ENCODE data around the gene HIBCH.
A peak's percentile ranks its signal among the peaks of the same experiment; 100 is the strongest.
"Not testable (repeated sequence)": the region's sequence is repeated elsewhere in the genome, so short reads cannot be mapped to it uniquely, and the experiment has no call there.

HIBCH gene

DNA sequence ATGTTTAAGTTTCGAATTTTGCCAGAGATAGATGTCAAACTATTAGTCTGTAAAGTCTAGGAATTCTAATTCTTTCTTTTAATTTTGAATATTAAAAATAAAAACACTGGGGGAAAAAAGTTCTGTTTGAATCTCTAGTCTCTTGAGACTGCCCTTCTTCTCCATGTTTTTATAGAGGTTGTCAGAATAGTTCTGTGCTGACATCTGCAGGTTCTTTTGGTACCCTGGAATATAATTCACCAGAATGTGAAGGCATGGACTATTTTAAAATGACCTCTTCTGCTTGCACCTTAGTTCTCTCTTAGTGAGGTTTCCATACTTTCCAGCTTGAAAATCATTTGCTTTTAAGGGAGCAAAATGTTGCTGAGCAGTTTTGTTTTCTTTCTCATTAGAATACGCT is 136.1 kb downstream of the HIBCH start:
- no peak for DNase-seq

DNA sequence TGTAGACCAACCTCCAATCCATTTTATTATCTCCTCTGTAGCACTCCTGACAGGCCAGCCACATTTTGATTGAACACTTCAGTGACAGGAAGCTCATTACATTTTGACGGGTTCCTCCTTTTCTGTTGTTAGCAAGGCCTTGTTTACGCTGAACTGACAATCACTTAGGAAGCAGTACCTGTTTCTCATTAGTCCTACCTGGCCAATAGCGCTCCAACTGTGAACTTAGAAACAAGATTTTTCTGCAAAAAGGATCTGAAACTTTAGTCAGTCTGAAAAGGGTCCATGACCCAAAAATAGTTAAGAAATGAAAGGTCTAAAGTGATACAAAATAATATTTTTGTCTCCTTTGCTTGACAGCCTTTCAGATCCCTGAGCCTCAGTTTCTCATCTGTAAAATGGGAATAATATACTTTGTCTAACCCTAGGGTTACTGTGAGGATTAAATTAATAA is 137.5 kb downstream of the HIBCH start:
- DNase-seq = no peak

DNA sequence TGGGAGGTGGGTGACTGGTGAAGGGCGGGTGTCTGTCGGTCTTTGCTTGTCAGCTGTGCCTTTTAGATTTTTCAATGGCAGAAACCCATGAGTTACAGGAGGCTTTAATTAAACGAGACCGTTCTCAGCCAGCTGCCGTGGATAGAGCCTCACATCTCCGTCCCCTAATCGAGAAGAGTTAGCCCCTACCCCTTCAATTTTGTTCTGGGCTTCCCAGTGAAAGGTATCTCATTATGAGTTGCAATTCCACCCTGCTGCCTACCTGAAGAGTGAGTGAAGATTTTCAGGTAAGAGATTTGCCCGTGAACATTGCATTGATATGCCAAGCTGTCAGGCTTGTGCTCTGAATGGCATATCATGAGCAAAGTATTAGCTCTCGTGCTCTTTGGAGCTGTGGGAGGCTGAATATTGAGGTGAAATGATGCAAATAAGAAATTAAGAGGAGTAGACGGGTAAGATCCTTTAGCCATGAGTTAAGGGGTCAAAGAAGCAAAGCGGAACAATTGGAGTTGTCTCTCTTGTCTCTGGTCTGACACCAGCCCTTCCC is 138.4 kb downstream of the HIBCH start:
- no peak for DNase-seq

DNA sequence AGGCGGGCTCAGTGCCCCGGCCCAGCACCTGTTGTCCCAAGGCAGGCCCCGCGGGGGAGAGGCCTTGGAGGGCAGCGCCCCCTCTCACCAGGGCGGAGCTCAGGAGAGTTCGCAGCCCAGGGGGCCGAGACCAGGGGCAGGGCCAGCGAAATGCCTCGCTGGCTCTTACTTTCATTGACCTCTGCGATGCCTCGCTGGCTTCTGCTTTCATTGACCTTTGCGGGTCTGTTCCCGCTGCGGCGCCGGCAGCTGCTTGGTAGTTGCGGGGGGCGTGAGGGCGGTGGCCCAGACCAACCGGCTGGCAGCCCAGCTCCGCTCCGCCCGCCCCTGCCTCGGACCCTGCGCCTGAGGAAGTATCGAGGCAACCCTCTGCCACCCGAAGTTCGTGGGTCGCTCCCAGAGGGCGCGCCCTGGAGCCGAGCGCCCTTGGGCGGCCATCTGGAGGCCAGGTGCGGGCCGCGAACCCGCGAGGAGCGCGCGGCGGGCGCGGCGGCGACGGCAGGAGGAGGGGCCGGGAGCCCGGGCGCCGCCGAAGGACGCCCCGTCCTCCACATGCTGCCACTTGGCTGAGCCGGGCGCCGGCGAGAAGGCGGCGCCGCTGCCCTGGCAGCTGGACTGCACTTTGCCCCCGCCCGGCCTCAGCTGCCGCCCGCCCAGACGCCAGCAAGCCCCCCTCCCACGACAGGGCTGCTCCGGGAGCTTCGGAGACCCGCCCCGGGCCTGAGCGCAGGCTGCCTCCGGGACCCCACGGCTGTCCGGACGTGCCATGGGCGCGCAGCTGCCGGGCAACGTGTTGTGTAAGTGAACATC is 139.1 kb downstream of the HIBCH start:
- peak in 1 of 2 experiments; percentile 0 for DNase-seq

DNA sequence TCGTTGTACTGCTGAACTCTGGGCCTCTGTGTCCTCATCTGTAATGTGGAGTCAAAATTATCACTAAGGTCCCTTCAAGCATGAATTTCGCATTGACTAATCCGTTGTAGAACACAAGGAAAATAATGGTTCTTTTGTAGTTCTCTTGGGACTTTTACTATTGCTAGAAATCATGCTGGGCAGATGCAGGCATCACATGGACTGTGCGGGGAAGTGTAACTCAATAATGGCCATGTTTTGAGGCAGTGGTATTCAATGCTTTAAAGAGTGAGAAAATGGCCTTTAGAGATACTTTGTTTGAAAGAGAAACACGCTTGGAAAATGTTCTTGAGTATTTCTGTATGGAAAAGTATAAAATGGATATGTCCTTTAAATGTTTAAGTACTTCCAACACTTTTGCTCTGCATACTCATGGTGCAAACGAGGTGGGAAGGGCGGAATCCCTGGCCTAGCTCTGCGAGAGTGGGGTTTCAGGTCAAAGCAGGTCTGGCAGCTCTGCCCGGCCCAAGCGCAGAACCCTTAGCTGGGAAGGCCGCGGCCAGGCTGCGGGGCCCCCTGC is 139.8 kb downstream of the HIBCH start:
- no peak for DNase-seq

DNA sequence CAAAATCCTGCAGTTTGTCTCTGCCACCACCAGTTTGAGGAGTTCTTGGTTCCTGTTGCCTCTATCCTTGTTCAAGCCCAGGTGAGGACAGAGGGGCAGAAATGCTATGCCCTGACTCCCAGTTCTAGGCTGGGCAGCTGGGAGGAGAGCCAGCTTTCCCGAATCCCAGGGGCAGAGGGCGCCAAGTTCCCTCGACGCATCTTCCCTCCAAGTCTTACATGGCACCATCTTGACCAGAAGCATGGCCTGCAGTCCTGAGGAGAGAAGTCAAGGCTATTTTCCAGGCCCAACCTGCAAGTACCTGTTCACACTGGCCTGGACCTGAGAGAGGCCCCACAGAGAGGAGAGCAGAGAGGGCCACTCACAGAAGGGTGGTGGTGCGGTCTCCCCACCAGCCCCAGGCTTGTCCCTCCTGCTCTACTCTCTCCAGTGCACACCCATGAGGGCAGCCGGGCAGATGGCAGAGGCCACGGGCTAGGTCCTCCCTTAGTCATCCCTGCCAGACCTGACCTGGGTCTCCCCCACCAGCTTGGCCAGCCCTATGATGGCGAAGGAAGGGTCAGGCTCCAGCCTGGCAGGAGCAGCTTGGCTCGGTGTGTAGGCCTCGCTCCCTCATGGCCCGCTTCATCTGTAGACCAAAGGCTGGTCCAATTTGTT is 141.4 kb downstream of the HIBCH start:
- DNase-seq = no peak

DNA sequence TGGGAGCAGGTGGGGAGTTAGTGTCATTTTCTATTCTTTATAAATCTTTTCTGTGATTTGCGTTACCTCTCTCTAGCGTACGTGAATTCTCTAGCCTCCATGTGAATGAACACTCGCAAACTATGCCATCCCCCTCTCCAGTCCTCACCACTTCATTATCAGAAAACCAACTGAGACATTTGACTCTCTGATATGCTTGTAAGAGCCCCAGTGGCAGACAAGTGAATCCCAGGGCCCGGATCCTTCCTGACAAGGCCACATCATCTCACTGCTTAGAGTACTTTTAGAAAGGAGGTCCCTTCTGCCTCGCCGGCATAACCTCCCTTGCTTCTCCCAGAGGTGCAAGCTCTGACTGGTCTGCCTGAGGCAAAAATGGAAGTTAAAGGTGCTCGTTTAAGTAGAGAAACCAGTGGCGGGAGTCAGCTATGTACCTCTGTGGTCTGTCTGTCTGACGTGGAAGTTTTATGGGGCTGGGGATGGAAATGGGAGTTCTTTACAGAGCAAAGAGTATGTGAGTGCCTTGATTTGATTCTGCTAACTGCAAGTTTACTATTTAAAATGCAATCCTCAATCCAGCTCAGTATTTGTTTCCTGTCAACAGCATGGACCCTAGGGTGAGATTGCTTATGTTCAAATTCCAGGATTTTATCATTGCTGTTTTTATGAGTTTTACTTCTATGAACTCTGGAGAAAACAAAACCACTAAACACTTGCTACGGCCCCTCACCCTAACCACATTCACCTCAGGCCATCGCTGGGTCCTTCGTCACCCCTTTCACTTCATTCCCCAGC is 142.2 kb downstream of the HIBCH start:
- no peak for DNase-seq

DNA sequence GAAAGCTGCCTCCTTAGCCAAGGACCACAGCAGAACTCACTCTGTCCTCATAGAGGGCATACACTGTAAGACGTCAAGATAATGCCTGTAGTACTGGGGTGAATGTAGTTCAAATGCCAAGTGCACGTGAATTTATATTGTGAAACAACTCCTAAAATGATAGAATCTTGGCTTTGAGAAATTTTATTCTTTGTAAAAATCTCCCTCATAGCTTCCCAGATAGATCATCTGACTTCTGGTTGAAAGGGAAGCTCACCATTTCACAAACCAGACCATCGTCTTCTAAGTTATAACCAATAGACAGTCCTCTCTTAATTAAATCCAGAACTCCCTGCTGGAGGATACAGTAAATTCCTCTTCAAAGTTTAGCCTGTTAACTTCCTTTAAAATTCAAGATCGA is 146.2 kb downstream of the HIBCH start:
- DNase-seq = no peak

DNA sequence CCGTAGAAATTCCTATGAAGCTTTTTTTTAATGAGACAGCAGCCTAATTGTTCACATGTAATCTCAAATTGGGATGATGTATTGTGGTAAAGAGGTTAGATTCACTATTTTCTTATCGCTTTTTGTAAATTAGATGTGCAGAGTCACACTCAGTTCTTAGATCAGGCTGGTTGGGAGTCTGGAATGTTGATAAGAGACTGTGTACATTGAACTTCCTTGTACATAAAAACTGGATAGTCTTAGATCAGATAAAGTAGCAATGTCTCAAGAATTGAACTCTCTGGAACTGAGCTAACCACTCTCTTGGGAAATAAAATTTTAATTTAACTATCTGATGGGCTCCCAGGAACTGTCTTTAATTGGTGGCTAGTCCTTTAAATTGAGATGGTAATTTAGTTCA is 149.0 kb downstream of the HIBCH start:
- no peak for DNase-seq

DNA sequence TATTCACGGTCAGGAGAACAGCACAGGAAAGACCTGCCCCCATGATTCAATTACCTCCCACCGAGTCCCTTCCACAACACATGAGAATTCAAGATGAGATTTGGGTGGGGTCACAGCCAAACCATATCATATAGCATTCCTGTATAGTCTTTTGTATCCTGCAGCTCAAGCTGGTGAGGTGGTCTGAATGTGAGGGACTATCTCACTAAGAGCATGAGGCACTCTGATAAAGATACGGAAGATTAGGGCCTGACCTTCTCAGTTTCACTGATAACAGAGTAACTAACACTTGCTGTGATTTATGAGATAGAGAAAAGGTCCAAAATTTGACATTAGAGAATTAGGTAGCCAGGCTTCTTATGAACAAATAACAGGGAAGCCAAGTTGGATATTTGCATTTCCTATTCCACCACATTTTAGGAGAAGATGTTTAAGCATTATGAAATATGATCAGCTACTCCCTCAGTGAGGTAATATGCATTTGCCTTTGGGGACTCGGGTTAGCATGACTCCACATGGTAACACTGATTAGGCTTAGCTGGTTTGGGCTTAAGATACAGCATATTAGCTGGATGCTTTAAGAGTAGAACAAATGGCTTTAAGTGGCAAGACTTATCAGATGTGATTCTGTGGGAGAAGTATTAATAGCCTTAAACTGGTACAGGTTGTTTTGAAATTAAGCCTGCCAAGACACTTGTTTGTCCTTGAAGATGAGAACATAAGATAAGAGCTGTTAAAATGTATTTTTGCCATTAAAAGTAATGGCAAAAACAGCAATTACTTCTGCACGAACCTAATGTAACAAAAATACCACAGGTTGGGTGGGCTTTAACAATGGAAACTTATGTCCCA is 150.2 kb downstream of the HIBCH start:
- no peak for DNase-seq

DNA sequence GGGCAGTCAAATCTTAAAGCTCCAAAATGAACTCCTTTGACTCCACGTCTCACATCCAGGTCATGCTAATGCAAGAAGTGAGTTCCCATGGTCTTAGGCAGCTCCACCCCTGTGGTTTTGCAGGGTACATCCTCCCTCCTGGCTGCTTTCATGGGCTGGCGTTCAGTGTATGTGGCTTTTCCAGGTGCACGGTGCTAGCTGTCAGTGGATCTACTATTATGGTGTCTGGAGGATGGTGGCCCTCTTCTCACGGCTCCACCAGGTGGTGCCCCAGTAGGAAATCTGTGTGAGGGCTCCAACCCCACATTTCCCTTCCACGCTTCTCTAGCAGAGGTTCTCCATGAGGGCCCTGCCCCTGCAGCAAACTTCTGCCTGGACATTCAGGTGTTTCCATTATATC is 151.9 kb downstream of the HIBCH start:
- no peak for DNase-seq

DNA sequence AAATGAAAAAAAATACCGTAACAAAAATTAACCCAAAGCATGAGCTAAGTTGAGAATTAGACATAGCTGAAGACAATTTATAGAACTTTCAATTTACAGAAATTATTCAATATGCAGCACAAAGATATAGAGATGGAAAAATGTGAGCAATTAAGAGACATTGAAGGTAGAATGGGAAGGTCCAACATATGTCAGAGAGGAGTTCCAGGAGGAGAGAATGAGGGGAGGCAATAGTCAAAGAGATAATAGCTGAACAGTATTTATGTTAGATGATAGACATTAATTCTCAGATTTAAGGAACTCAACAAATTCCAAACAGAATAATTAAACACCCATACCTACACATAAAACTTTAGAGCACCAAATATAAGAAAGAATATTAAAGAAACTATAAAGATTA is 154.1 kb downstream of the HIBCH start:
- no peak for DNase-seq

DNA sequence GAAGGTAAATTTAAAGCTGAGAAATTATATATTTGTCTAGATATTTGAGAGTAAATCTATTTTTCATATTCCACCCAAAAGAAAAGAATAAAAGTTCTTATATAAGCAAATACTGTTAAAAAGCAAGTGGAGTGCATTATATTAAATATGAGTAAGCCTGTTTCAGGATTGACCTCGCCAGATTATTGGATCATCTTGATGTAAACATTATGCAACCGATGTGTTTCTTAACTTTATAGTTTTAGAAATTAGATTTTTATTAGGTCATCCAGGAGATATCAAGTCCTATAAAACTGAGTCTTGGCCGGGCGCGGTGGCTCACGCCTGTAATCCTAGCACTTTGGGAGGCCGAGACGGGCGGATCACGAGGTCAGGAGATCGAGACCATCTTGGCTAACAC is 156.8 kb downstream of the HIBCH start:
- DNase-seq = no peak

DNA sequence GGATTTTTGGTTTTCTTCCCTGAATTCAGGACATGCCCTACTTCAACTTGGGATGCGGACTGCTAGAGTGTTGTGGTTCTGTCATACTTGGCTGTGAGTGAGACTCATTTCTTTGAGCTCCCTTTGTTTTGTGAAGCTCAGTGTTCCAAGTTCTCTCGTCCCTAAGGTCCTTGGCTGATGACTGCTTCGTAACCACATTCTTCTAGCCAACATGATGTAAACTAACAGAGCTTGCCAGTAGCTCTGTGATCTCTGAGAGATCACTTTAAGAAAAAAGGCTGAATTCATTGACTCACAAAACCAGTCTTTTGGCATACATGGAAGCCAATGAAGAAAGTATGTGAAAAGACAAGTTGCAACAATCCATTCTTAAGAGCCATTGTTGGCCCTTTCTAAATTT is 160.2 kb downstream of the HIBCH start:
- DNase-seq = no peak

DNA sequence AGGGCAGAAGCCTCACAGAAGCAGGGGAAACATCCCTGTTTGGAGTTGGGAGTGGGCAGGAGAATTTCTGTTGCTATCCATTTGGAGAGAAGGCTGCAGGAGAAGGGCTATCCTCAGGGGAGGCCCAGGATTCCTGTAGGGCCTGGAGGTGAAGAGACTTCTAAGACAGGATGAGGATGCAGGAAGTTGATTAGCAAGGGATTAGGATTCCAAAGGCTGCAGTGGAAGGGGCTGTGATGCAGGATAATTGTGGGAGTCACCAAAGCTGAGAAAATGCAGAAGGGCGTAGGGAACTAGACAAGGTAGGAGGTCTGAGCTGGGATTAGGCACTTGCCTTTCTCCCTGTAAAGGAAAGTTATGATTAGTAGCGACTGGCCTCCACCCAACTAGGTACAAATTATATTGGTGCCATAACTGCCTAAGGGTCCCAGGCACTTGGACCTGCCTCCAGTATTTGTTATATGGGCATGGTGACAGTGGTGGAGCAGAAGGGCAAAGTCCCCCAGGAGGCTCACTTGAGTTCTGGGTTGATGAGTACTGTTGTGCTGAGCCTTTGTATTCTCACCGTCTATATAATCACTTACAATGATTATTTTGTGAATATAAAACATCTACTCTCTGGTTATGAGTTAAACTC is 160.7 kb downstream of the HIBCH start:
- no peak for DNase-seq

DNA sequence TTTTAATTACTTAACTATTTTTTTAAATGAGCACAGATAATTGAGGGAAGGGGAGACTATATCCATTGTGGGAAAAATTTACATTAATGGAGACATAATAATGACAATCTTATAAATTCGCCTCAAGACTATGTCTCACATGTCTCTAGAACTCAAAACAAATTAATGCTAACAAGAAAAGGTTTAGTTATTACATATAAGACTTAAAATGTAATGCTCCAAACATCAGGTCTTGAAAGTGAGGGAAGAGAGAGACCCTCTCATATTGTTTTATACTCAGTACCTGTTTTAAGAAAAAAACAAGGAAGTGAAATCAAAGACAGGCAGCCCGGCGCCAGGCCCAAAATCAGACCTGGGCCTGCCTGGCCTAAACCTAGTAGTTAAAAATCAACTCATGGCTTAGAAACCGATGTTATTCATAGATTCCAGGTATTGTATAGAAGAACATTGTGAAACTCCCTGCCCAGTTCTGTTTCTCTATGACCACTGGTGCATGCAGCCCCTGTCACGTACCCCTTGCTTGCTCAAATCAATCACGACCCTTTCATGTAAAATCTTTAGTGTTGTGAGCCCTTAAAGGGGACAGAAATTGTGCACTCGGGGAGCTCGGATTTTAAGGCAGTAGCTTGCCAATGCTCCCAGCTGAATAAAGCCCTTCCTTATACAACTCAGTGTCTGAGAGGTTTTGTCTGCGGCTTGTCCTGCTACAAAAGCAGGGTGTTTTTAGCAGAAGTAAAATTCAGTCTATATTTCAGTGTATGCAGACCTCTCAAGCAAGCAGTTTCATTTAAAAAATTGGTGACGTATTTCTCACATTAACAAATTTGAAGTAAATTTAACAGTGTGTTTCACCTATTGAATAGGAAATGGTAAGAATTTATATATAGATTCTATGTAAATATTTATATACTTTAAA is 161.8 kb downstream of the HIBCH start:
- not testable (repeated sequence) for DNase-seq

DNA sequence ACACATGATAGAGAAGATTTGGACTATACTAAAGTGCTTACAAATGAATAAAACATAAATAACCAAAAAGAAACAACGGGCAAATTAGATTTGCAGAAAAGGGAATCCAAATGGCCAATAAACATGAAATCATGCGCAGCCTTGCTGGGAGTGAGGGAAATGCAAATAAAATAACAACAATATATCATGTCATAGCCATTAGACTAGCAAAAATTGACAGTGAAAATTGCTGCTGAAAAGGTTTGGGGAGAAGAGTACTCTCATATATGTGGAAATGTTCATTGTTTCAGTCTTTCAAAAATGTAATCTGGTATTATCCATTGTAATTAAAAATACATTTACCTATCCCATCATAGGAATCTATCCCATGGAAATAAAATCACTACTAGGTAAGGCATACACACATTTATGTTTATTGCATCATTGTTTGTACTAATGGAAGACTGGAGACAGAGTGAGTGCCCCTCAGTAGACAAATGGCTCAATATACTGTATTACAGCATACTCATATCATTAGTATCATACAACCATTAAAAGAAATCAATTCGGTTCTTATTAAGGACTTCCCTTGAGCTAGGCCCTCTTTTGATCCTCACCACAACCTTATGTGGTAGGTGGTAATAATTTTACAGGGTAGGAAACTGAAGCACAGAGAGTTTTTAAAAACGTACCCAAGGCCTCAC is 163.0 kb downstream of the HIBCH start:
- DNase-seq = no peak

Data from activated CD4-positive, alpha-beta T cell treated with anti-CD3 and anti-CD28 coated beads, Interleukin-2, amount 50 U/mL, for 4 hours (primary cell).